Stimulated activated memory B cell treated with anti-CD40 and anti-IgM and Interleukin-4, amounts not matched to agents 10 μg/mL and 1 μg/mL and 100 μg/mL, for 72 hours (primary cell): ENCODE results near the gene B3GNT7.
"Not testable (repeated sequence)": the region's sequence is repeated elsewhere in the genome, so short reads cannot be mapped to it uniquely, and the experiment has no call there.

Experiments used
- ATAC-seq: fragments of 150-1000 bp; cut with Tn5 transposase; 2 replicates; pipeline ENCODE4 v1.10.0; 2021
- H3K27ac Mint-ChIP-seq: one replicate; pipeline ENCODE4 v1.8.0; 2022; ENCODE audit warnings: mild to moderate bottlenecking, mixed read lengths
- H3K27me3 Mint-ChIP-seq: one replicate; pipeline ENCODE4 v1.8.0; 2022; ENCODE audit warnings: mixed read lengths
- H3K36me3 Mint-ChIP-seq: one replicate; pipeline ENCODE4 v1.8.0; 2022; ENCODE audit warnings: mixed read lengths
- H3K4me1 Mint-ChIP-seq: one replicate; pipeline ENCODE4 v1.8.0; 2022; ENCODE audit warnings: mixed read lengths
- H3K4me3 Mint-ChIP-seq: one replicate; pipeline ENCODE4 v1.8.0; 2022; ENCODE audit warnings: mild to moderate bottlenecking, moderate library complexity, mixed read lengths
- H3K9me3 Mint-ChIP-seq: one replicate; pipeline ENCODE4 v1.8.0; 2022; ENCODE audit warnings: mixed read lengths

The B3GNT7 gene

GRCh38 chr2:231373786-231374349 lies 21.6 kb upstream of the B3GNT7 start:
- H3K4me3 Mint-ChIP-seq: no peak overlapping the region
- H3K27ac Mint-ChIP-seq: no peak overlapping the region
- H3K36me3 Mint-ChIP-seq: no peaks in the 10 kb centered on the region
- H3K27me3 Mint-ChIP-seq: peaks cover 9% of the 10 kb centered on the region
- no peaks in the 10 kb centered on the region for H3K9me3 Mint-ChIP-seq
- no peak for ATAC-seq
- no peaks in the 10 kb centered on the region for H3K4me1 Mint-ChIP-seq

GRCh38 chr2:231374771-231375170 lies 20.7 kb upstream of the B3GNT7 start:
- ATAC-seq: no peak
- Mint-ChIP-seq H3K9me3 (no peaks in the 10 kb centered on the region), H3K4me3 (no peak overlapping the region), H3K27me3 (peaks cover 9% of the 10 kb centered on the region), H3K36me3 (no peaks in the 10 kb centered on the region), H3K27ac (no peak overlapping the region), H3K4me1 (no peaks in the 10 kb centered on the region)

GRCh38 chr2:231375994-231376615 lies 19.4 kb upstream of the B3GNT7 start:
- not testable (repeated sequence) for H3K4me3 Mint-ChIP-seq, H3K36me3 Mint-ChIP-seq, H3K27ac Mint-ChIP-seq, ATAC-seq, H3K9me3 Mint-ChIP-seq, H3K4me1 Mint-ChIP-seq
- peaks cover 11% of the 10 kb centered on the region for H3K27me3 Mint-ChIP-seq

GRCh38 chr2:231376857-231377256 lies 18.7 kb upstream of the B3GNT7 start:
- Mint-ChIP-seq H3K9me3 (no peaks in the 10 kb centered on the region), H3K27me3 (peaks cover 19% of the 10 kb centered on the region), H3K4me3 (no peak overlapping the region), H3K4me1 (no peaks in the 10 kb centered on the region), H3K36me3 (no peaks in the 10 kb centered on the region), H3K27ac (no peak overlapping the region)
- ATAC-seq: no peak

- Mint-ChIP-seq H3K27me3 (peaks cover 19% of the 10 kb centered on the region), H3K27ac (no peak overlapping the region), H3K4me3 (no peak overlapping the region), H3K36me3 (no peaks in the 10 kb centered on the region), H3K9me3 (no peaks in the 10 kb centered on the region), H3K4me1 (no peaks in the 10 kb centered on the region)
- no peak for ATAC-seq
Measured at GRCh38 chr2:231378026-231378722, 17.3 kb upstream of the B3GNT7 start.

GRCh38 chr2:231379266-231380215 lies 16.0 kb upstream of the B3GNT7 start:
- Mint-ChIP-seq H3K9me3 (no peaks in the 10 kb centered on the region), H3K36me3 (no peaks in the 10 kb centered on the region), H3K4me3 (no peak overlapping the region), H3K27me3 (peaks cover 19% of the 10 kb centered on the region), H3K4me1 (peaks cover 7% of the 10 kb centered on the region), H3K27ac (no peak overlapping the region)
- no peak for ATAC-seq

GRCh38 chr2:231380307-231380706 lies 15.2 kb upstream of the B3GNT7 start:
- Mint-ChIP-seq H3K36me3 (peaks cover 6% of the 10 kb centered on the region), H3K4me3 (no peak overlapping the region), H3K9me3 (peaks cover 6% of the 10 kb centered on the region), H3K27ac (no peak overlapping the region), H3K27me3 (peaks cover 19% of the 10 kb centered on the region), H3K4me1 (peaks cover 7% of the 10 kb centered on the region)
- ATAC-seq: no peak

GRCh38 chr2:231380991-231381847 lies 14.3 kb upstream of the B3GNT7 start:
- Mint-ChIP-seq H3K27me3 (peaks cover 19% of the 10 kb centered on the region), H3K27ac (no peak overlapping the region), H3K4me1 (peaks cover 7% of the 10 kb centered on the region), H3K4me3 (no peak overlapping the region), H3K36me3 (peaks cover 11% of the 10 kb centered on the region), H3K9me3 (peaks cover 12% of the 10 kb centered on the region)
- ATAC-seq: no peak

- Mint-ChIP-seq H3K4me1 (peaks cover 7% of the 10 kb centered on the region), H3K9me3 (peaks cover 12% of the 10 kb centered on the region), H3K27me3 (peaks cover 14% of the 10 kb centered on the region), H3K4me3 (no peak overlapping the region), H3K36me3 (peaks cover 11% of the 10 kb centered on the region), H3K27ac (no peak overlapping the region)
- peak; percentile 41 for ATAC-seq
Measured at GRCh38 chr2:231382116-231382515, 13.4 kb upstream of the B3GNT7 start.

- Mint-ChIP-seq H3K27me3 (peaks cover 10% of the 10 kb centered on the region), H3K9me3 (peaks cover 12% of the 10 kb centered on the region), H3K4me1 (peaks cover 12% of the 10 kb centered on the region), H3K4me3 (no peak overlapping the region), H3K27ac (no peak overlapping the region), H3K36me3 (peaks cover 17% of the 10 kb centered on the region)
- ATAC-seq: no peak
Measured at GRCh38 chr2:231383416-231384108, 11.9 kb upstream of the B3GNT7 start.

GRCh38 chr2:231384109-231384435 lies 11.4 kb upstream of the B3GNT7 start:
- peaks cover 12% of the 10 kb centered on the region for H3K4me1 Mint-ChIP-seq
- H3K4me3 Mint-ChIP-seq: no peak overlapping the region
- no peak overlapping the region for H3K27ac Mint-ChIP-seq
- peaks cover 10% of the 10 kb centered on the region for H3K27me3 Mint-ChIP-seq
- H3K36me3 Mint-ChIP-seq: peaks cover 22% of the 10 kb centered on the region
- H3K9me3 Mint-ChIP-seq: peaks cover 12% of the 10 kb centered on the region
- no peak for ATAC-seq

GRCh38 chr2:231384970-231385369 lies 10.5 kb upstream of the B3GNT7 start:
- ATAC-seq: no peak

GRCh38 chr2:231385429-231385828 lies 10.1 kb upstream of the B3GNT7 start:
- Mint-ChIP-seq H3K9me3 (peaks cover 12% of the 10 kb centered on the region), H3K4me3 (no peak overlapping the region), H3K4me1 (peaks cover 13% of the 10 kb centered on the region), H3K27me3 (peaks cover 10% of the 10 kb centered on the region), H3K36me3 (peaks cover 28% of the 10 kb centered on the region), H3K27ac (no peak overlapping the region)
- ATAC-seq: no peak

More at GRCh38 chr2:231384970-231385369, 10.5 kb upstream of the B3GNT7 start:
- Mint-ChIP-seq H3K27me3 (peaks cover 10% of the 10 kb centered on the region), H3K36me3 (peaks cover 28% of the 10 kb centered on the region), H3K4me3 (no peak overlapping the region), H3K4me1 (peaks cover 12% of the 10 kb centered on the region), H3K9me3 (peaks cover 12% of the 10 kb centered on the region), H3K27ac (no peak overlapping the region)

GRCh38 chr2:231386446-231386845 lies 9.1 kb upstream of the B3GNT7 start:
- H3K27me3 Mint-ChIP-seq: peaks cover 5% of the 10 kb centered on the region
- H3K27ac Mint-ChIP-seq: no peak overlapping the region

More at GRCh38 chr2:231386446-231386845, 9.1 kb upstream of the B3GNT7 start:
- no peak for ATAC-seq
- Mint-ChIP-seq H3K4me3 (no peak overlapping the region), H3K9me3 (peaks cover 12% of the 10 kb centered on the region), H3K4me1 (peaks cover 22% of the 10 kb centered on the region), H3K36me3 (peaks cover 28% of the 10 kb centered on the region)
